Endothelial cell of umbilical vein (primary cell): ENCODE data around the gene TBRG1. TPM values are rescaled to one million over a fixed set of nuclear protein-coding genes. Genes with fewer than 3 reads are reported as not detected.

Experiments used
- BruUV-seq: library from RNA; stranded (reverse); fragments of 400-500 nt; replicated peaks from 2 replicates; lab custom pipeline; 2021; lab: Mats Ljungman, UMichigan
- CTCF ChIA-PET: fragments of 300-600, 350-600 bp; sonication (Branson Sonifier 250); formaldehyde crosslinking; loops from one replicate; lab custom pipeline; 2021; ENCODE audit warnings: antibody characterized with exemption, inconsistent platforms; lab: Charles Lee
- POLR2A ChIA-PET: fragments of 300-600, 350-600 bp; sonication (Branson Sonifier 250); formaldehyde crosslinking; loops from one replicate; lab custom pipeline; 2021; ENCODE audit warnings: antibody characterized with exemption, inconsistent platforms; lab: Charles Lee
- DNase-seq: peaks from one replicate; pipeline ENCODE4 v3.0.0-alpha.2; 2011; ENCODE audit warnings: low read depth, low spot score
- FAIRE-seq: peaks from 2 replicates; lab custom pipeline; 2011; peaks lifted over from hg19 to GRCh38; lab: Jason Lieb, UNC
- H2AFZ ChIP-seq: 2 replicates; pipeline ENCODE4 v1.6.0; 2012; ENCODE audit warnings: low read depth, low read length, control low read depth, inconsistent platforms
- H3K27ac ChIP-seq: 2 replicates; pipeline ENCODE4 v1.5.1; 2011; ENCODE audit warnings: low read depth, mild to moderate bottlenecking, control low read depth, low read length, moderate library complexity; ENCODE audit not compliant: insufficient read depth
- H3K27me3 ChIP-seq, 2 experiments: 2 replicates each; pipeline versions ENCODE4 v1.6.0 to v1.6.1; 2011; ENCODE audit warnings: low read length in 2 of 2, mixed read lengths in 1 of 2; ENCODE audit not compliant: control insufficient read depth in 2 of 2, insufficient read depth in 2 of 2
- H3K36me3 ChIP-seq, 2 experiments: 2 replicates in 1 of 2; 3 replicates in 1 of 2; pipeline ENCODE4 v1.5.1; 2011; ENCODE audit warnings: low read length in 2 of 2, mild to moderate bottlenecking in 1 of 2, moderate library complexity in 1 of 2; ENCODE audit not compliant: control insufficient read depth in 2 of 2, insufficient read depth in 2 of 2; ENCODE audit errors: extremely low read depth in 1 of 2
- H3K4me1 ChIP-seq: 3 replicates; pipeline ENCODE4 v1.5.1; 2011; ENCODE audit warnings: mild to moderate bottlenecking, low read length; ENCODE audit not compliant: control insufficient read depth, insufficient read depth; ENCODE audit errors: extremely low read depth
- H3K4me2 ChIP-seq: 2 replicates; pipeline ENCODE4 v1.6.1; 2011; ENCODE audit warnings: low read length, control low read depth, mixed read lengths; ENCODE audit not compliant: insufficient read depth
- H3K4me3 ChIP-seq, 3 experiments: fragments of 200-600 bp in 1 of 3; sonication (generic), shearing (Covaris generic) in 1 of 3; replicated peaks in 1 of 3; 2 replicates each; pipeline ENCODE4 v1.5.1; 2011 to 2016; ENCODE audit warnings: control low read depth in 3 of 3, low read length in 3 of 3, mild to moderate bottlenecking in 2 of 3, inconsistent platforms in 1 of 3, low read depth in 1 of 3, moderate library complexity in 1 of 3; ENCODE audit not compliant: insufficient read depth in 1 of 3
- H3K79me2 ChIP-seq: 2 replicates; pipeline ENCODE4 v1.6.0; 2012; ENCODE audit warnings: low read length, inconsistent platforms; ENCODE audit not compliant: control insufficient read depth, insufficient read depth
- H3K9ac ChIP-seq: replicated peaks from 2 replicates; pipeline ENCODE3; 2011; ENCODE audit warnings: low read length, control low read depth; ENCODE audit not compliant: insufficient read depth; ENCODE audit errors: extremely low read depth
- H3K9me1 ChIP-seq: replicated peaks from 3 replicates; pipeline ENCODE4 v1.6.0; 2011; ENCODE audit warnings: mild to moderate bottlenecking, low read length; ENCODE audit not compliant: control insufficient read depth, insufficient read depth; ENCODE audit errors: extremely low read depth
- H3K9me3 ChIP-seq: replicated peaks from 2 replicates; pipeline ENCODE4 v1.5.1; 2012; ENCODE audit warnings: low read length, inconsistent platforms; ENCODE audit not compliant: control insufficient read depth, insufficient read depth
- H4K20me1 ChIP-seq: replicated peaks from 2 replicates; pipeline ENCODE3; 2011; ENCODE audit warnings: mild to moderate bottlenecking, low read length; ENCODE audit not compliant: control insufficient read depth, insufficient read depth; ENCODE audit errors: extremely low read depth
- CTCF ChIP-seq, 2 donors: IDR thresholded peaks; 1 replicate in 1 of 2; 2 replicates in 1 of 2; pipeline ENCODE4 v1.5.1; 2011; ENCODE audit warnings: low read length in 2 of 2, mild to moderate bottlenecking in 2 of 2, moderate library complexity in 2 of 2, control low read depth in 1 of 2, inconsistent platforms in 1 of 2, low read depth in 1 of 2; ENCODE audit not compliant: insufficient read depth in 1 of 2; ENCODE audit errors: extremely low read depth in 1 of 2
- FOS ChIP-seq: IDR thresholded peaks from 2 replicates; pipeline ENCODE4 v1.6.1; 2011; ENCODE audit warnings: mild to moderate bottlenecking, low read length, moderate library complexity, borderline replicate concordance; ENCODE audit not compliant: insufficient read depth
- GATA2 ChIP-seq: IDR thresholded peaks from 2 replicates; pipeline ENCODE4 v1.7.0; 2011; ENCODE audit warnings: low read depth, mild to moderate bottlenecking, moderate library complexity, mixed read lengths, low read length; ENCODE audit not compliant: insufficient read length, insufficient read depth
- JUN ChIP-seq: IDR thresholded peaks from 2 replicates; pipeline ENCODE4 v1.6.1; 2011; ENCODE audit warnings: borderline replicate concordance, low read depth; ENCODE audit not compliant: insufficient read length, insufficient read depth
- MAX ChIP-seq: IDR thresholded peaks from 2 replicates; pipeline ENCODE4 v1.6.1; 2011; ENCODE audit not compliant: insufficient read depth, insufficient read length
- MYC ChIP-seq: IDR thresholded peaks from one replicate; pipeline ENCODE4 v1.6.1; 2011; ENCODE audit warnings: mild to moderate bottlenecking, low read depth, low read length
- POLR2A ChIP-seq: IDR thresholded peaks from 2 replicates; pipeline ENCODE4 v1.6.1; 2012; ENCODE audit warnings: low read depth, mild to moderate bottlenecking, control low read depth, low read length
- POLR2AphosphoS5 ChIP-seq: IDR thresholded peaks from 2 replicates; pipeline ENCODE4 v1.6.1; 2012; ENCODE audit warnings: low read depth, mild to moderate bottlenecking, control low read depth, low read length, moderate library complexity; ENCODE audit not compliant: insufficient read depth
- dilution Hi-C: fragments of 300-500 bp; cut with MboI; formaldehyde crosslinking; loops from one replicate; pipeline ENCODE4 v1.15.0; 2019; ENCODE audit warnings: low sequenced_read_pairs; ENCODE audit not compliant: extremely low pct_ligation_motif_present
- intact Hi-C: fragments of 100-400 bp; cut with micrococcal nuclease; formaldehyde crosslinking; loops from one replicate; pipeline ENCODE4 v1.10.0; 2022
- polyA plus RNA-seq, 4 experiments: library from polyadenylated mRNA; depleted of rRNA in 3 of 4; stranded (reverse) in 3 of 4; unstranded in 1 of 4; fragments of >200 nt; gene quantifications; 2 replicates each; pipeline versions ENCODE4 v1.2.1 to v1.2.3, GENCODE V29; 2011 to 2012; ENCODE audit warnings: missing spikeins in 1 of 4
- total RNA-seq: library from RNA; stranded (reverse); gene quantifications from 2 replicates; pipeline ENCODE4 v1.2.3, GENCODE V29; 2021

TBRG1 gene
- total and polyA plus RNA-seq, 2 donors (not counting 3 experiments of a cell fraction or from before 2014, with no cell fraction given) = 22.4 to 29.6 TPM

GRCh38 chr11:124658986-124659385, 36.3 kb downstream of the TBRG1 start:
- ChIA-PET CTCF (interaction anchor here (2.3 to 2.6 kb wide), 2 partner anchors 10 to 15 kb away, joined by 5 to 7 read pairs; no protein-coding TSS in a partner anchor), POLR2A (no interaction called here)
- dilution Hi-C loops (no loop called here), intact Hi-C loops (no loop called here)
- no peak for FAIRE-seq
- BruUV-seq = no TSS peak
- Histone ChIP-seq H3K27ac (no peak overlapping the region), H3K9me3 (no peaks in the 10 kb centered on the region), H3K4me1 (no peaks in the 10 kb centered on the region), H3K79me2 (no peaks in the 10 kb centered on the region), H3K9ac (no peak overlapping the region), H4K20me1 (no peaks in the 10 kb centered on the region), H3K9me1 (no peaks in the 10 kb centered on the region), H3K36me3 (no peaks in the 10 kb centered on the region), H3K4me2 (no peak overlapping the region), H3K4me3 (no peak overlapping the region), H3K27me3 (no peaks in the 10 kb centered on the region), H2AFZ (no peak overlapping the region)
- no peak for TF ChIP-seq GATA2
- TF ChIP-seq MYC = no peak
- no peak for TF ChIP-seq JUN
- TF ChIP-seq CTCF (IDR thresholded peaks at IDR 0.05; ENCODE audit: extremely low read depth in 1 of 2, insufficient read depth in 1 of 2, low read depth in 1 of 2, low read length in 2 of 2) = no peak
- TF ChIP-seq POLR2A = no peak
- TF ChIP-seq MAX = no peak
- TF ChIP-seq FOS = no peak
- no peak for TF ChIP-seq POLR2AphosphoS5
- no peak for DNase-seq
